HG03097 (cell line): ENCODE data around the gene MLF1.
"Not testable (repeated sequence)": the region's sequence is repeated elsewhere in the genome, so short reads cannot be mapped to it uniquely, and the experiment has no call there.

Experiments used
- ATAC-seq: cut with Tn5 transposase; IDR thresholded peaks from one replicate; pipeline ENCODE4 v1.9.1; 2021; ENCODE audit not compliant: unreplicated experiment, low FRiP score

The MLF1 gene, protein sequence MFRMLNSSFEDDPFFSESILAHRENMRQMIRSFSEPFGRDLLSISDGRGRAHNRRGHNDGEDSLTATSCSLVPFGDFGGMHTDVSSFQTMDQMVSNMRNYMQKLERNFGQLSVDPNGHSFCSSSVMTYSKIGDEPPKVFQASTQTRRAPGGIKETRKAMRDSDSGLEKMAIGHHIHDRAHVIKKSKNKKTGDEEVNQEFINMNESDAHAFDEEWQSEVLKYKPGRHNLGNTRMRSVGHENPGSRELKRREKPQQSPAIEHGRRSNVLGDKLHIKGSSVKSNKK

DNA sequence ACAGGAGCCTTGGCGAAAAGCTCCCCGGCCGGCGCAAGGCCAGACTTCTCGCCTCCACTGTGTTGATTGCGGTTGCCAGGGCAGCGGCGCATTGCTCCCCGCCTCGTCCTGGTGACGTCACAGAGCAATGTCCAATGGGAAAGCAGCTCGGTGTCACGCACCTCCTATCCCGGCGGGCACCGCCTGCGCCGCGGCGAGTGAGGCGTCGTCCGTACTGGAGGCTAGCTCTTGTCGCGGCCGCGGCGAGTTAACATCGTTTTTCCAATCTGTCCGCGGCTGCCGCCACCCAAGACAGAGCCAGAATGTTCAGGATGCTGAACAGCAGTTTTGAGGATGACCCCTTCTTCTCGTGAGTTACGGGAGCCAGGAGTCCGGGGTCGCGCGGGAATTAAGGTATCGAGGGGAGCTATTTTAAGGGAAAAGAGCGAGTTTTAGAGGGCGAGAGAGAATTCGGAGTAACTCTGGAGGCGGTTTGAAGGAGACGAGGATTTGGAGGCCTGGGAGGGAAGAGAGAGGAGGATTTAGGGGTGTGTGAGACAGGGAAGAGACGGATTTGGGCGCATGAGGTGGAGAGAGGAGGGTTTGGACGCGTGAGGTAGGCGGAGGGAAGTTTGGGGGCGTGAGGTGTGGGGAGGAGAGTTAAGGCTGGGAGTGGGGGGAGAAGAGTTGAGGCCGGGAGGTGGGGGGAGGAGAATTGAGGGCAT lies at the start of gene MLF1:
Gene MLF1 (plus strand): TSS at position 196 of the 704 bp plus-strand sequence. CDS start 107 bp downstream, at position 303.
- ATAC-seq: peak; percentile 100

DNA sequence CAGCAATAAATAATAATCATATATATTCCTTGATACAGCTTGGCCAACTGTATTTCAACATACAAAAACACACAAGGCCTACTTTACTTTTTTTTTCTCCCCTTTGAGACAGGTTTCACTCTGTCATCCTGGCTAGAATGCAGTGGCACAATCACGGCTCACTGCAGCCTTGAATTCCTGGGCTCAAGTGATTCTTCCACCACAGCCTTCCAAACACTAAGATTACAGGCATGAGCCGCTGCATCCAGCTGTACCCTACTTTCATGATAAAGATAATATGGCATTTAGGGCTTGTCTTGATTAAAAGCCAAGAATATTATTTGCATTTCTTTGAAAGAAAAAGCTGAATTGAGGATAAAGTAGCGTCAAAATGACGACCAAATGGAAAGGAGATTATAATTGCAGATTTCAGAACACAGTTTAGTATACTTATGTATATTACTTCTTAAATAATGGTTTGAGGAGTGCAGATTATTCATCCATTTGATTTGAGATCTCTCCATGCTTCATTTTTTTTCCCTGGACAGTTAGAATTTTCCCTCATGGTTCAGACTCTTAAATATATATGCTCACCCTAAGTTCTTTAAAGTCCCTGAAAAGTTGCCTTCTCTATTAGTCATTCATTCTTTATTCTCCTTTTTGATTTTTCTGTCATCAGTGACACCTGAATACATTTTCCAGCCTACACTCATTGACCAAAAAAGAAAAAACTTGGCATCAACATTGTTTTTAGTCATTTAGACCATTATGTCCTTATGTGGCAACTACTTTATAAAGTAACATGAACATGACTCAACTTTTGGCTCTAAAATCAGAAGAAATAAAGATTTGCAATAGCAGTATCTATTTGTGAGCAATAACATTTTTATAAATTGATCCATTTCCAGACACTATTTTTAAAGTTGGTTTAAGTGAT lies 48.5 kb upstream of the MLF1 start:
- no peak for ATAC-seq

DNA sequence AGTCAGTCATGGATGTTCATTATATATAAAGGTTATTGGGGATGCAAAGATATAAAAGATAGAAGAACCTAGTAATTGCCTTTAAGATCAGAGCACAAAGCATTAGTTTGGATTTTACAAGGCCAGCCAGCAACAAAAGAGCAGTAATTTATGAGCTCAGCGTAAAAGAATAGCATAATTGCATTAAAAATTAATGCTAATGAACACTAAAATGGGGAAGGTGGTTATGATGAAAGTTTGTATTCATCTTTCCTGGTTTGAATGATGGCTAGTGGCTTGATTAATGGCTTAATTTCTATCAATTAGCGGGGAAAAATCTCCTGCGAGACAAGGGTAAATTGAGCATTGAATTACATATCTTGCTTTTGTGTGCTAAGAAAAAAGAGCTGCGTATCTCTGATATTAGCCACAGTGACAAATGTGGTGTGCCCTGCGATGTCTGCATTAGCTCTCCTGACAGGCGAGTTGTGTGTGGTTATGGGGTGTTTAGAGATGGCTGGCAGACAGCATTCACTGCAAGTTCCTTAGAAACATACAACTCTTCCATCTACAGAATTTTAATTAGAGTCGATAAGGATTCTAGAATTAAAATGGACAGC lies 42.8 kb upstream of the MLF1 start:
- no peak for ATAC-seq

DNA sequence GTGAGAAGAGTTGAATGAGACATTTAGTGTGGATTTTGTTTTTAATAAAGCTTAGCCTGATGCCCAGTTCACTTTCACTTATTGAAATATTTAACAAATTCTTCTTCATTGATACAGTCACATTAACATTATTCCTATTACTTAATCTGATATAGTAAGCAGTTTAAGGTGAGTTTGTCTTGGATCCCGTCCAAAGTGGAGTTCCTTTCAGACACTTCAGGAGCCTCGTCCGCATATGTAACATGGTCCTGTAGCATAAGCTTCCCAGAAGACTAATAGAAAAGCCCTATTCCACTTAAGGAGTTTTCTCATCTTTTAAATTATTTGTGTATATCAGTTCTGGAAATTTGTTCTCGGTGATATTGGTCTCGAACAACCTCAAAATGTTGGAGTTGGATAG lies 39.7 kb upstream of the MLF1 start:
- no peak for ATAC-seq

DNA sequence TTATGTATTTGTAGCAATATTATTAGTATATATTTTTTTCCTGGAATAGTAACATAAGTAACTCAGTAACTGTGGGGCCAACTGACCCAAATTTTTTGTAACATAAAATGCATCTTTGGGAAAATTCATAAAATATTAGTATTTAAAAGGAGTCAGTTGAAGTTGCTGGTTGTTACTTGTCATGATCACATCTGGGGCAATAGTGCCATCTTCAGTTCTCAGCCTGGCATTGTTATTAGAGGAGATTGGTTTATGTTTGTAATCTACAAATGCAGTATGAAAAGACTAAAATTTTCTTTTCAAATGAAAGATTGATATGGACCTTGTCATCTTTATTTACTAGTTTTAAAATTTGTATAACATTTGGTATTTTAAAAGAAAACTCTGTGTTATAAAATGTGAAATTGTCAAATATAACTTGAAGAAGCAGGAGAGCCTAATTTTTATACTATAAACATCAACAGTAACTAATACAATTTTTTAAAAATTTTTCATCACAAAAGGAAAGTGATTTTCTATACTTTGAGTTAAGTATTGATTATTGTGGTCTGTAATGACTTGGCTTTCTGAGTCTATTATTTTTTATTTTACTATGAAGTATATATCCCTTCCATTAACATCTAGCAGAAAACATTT lies 38.8 kb upstream of the MLF1 start:
- no peak for ATAC-seq

DNA sequence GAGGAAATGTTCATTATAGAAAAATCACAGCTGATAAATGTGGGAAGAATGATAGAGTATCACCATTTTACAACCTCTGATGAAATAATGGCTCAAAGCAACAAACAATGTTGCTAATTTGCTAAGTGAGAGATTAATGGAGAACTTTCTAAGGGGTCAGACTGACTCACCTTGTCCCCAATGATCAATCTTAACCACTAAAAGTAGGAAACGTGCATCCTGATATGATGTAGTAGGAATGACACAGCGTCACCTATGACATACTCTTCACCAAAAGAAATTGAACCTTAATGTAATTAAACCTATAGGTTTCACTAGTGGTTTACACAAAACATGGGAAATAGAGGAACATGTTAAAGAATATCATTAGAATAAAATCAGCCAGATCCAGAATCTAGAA lies 35.1 kb upstream of the MLF1 start:
- ATAC-seq: no peak

DNA sequence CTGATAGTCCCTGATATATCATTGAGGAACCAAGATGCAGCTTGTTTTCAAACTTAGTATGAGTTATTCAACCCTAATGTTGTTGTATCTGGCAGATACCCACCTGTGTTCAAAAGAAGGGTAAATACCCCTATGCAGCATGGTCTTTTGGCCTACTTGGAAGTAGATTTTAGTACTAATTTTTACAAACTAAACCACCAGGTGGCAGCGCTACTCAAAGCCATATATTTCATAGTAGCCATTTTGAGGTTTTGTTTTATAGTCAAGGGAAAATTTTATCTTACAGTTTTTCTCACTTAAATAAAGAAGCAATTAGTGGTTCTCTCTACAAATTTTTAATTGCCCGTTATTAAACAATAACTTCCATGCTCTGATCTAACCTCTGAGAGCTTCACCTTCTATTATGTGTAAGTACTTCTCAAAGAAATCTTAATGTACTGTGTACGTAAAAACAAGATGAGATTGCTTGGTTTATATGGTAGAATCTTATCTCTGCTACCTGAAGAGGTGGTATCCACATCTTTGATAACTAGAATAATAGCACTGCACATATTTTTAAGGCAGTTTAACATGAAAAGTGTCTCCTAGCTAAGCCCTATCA lies 31.5 kb upstream of the MLF1 start:
- no peak for ATAC-seq

DNA sequence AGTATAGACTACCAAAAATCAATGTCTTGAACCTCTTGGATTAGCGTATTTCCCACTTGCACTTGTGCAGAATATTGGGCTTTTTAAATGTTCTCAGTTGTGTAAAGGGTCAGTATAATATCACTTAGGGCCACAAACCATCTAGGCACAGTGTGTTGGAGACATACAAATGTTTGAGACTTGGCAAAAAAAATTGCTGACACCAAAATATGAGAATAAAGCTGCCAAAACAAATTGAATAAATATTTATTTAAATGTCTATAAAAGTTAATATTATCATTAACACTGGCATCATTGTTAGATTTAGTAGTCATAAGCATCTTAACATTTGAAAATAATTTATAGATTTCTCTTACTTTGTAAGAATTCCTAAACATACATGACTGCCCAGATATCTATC lies 30.9 kb upstream of the MLF1 start:
- no peak for ATAC-seq

DNA sequence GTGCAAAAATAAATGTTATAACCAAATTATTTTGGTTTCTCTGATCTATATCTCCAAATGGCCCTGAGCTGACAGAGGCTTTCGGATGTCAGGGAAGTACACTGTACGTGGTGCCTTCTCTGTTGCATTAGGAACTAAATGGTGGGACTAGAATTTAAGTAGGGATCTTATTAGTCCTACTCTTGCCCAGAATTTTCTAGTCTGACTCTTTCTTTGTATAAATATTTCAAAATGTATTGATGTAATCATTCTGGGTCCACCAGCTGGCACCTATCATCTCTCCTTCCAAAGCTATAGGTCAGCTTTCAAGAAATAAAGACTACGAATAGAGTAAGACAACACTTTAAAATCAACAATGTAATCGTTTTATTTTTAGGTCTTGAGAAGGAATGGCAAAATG lies 22.3 kb upstream of the MLF1 start:
- no peak for ATAC-seq

DNA sequence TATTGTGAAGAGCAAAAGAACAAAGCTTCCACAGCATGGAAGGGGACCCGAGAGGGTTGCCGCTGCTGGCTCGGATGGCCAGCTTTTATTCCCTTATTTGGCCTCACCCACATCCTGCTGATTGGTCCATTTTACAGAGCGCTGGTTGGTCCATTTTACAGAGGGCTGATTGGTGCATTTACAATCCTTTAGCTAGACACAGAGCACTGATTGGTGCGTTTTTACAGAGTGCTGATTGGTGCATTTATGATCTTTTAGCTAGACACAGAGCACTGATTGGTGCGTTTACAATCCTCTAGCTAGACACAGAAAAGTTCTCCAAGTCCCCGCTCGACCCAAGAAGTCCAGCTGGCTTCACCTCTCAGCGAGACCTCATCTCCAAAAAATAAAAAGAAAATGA lies 21.1 kb upstream of the MLF1 start:
- not testable (repeated sequence) for ATAC-seq

DNA sequence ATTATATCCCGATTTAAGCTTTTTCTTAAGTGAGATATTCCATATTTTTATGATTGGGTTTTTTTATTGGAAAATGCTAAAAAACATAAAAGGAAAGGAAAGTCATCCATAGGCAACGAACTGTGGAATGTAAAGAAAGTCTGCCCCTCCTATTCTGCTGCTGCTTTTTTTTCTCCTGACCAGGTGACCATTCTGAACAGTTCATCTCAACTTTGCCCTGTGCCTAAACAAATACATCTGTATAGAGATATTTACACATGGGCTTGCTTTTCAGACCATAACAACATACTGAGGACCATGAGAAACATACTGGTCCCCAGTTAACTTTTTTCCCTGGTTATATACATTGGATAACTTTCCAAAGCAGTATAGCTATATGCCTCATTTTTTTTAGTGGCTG lies 18.9 kb upstream of the MLF1 start:
- ATAC-seq: no peak

DNA sequence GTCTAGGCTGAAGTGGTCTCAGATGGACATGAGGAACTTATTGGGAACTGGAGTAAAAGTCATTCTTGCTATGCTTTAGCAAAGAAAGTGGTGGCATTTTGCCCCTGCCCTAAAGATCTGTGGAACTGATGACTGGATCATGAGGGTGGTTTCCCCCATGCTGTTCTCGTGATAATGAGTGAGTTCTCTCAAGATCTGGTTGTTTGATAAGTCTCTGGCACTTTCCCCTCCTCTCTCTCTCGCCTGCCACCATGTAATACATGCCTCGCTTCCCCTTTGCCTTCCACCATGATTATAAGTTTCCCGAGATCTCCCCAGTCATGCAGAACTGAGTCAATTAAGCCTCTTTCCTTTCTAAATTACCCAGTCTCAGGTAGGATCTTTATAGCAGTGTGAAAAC lies 11.5 kb upstream of the MLF1 start:
- ATAC-seq: no peak

DNA sequence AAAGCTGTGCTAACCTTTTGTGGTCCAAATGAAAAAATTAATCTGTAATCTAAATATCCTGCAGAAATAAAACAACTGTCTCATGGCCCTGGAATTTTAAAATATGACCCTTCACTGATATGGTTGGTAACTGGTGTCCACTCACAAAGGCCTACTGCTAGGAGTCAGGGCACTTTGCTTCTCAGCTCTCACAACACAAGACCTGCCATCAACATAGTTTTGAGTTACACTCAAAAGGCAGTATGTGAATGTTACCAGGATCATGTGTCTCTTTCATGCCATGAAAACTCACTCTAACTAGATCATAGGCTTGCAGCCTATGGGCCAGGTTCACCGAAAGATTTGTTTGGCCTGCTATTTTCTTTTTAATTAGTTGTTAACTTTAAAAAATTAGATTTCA lies 10.0 kb upstream of the MLF1 start:
- ATAC-seq: no peak

DNA sequence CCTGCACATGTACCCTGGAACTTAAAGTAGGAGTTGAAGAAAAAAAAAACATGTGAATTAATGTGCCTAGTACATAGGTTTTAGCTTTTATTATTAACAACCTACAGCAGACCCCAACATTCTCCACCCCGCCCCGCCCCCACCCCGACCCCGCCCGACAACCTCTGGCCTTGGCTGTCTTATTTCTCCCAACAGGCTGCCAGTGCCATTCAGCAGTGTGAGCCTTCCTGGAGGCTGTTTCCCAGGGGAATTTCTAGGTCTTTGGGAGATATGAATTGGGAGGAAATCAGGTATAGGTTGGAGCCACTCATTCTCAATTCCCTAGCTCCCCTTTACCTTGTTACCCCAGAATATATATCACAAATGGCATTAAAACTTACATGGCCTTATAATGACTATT lies 8.3 kb upstream of the MLF1 start:
- no peak for ATAC-seq

DNA sequence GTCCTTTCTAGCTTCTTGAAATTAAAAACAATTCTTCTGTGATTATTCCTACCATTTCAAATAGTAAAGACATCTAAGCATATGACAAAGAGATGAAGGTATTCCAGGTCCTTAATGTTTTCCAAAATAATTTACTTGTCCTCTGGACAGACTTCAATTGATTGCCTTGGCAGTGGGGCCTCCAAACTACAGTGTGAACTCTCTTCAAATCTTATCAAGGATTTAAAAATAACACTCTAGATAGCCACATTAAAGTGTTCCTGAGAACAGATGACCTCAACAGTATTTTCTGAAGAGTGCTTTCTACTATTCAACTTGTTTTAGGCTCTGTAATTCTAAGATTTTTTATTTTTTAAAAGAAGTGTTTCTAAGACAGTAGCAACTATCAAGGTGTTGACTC lies 7.9 kb upstream of the MLF1 start:
- ATAC-seq: no peak

DNA sequence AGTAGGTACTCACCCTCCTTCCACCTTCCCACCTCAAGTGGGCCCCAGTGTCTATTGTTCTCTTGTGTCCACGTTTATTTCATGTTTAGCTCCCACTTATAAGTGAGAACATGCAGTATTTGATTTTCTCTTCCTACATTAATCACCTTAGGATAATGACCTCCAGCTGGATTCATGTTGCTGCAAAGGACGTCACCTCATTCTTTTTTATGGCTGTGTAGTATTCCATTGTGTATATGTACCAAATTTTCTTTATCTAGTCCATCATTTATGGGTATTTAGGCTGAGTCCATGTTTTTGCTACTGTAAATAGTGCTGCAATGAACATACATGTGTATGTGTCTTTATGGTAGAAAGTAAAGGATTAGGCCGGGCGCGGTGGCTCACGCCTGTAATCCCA lies 5.9 kb upstream of the MLF1 start:
- ATAC-seq: no peak

DNA sequence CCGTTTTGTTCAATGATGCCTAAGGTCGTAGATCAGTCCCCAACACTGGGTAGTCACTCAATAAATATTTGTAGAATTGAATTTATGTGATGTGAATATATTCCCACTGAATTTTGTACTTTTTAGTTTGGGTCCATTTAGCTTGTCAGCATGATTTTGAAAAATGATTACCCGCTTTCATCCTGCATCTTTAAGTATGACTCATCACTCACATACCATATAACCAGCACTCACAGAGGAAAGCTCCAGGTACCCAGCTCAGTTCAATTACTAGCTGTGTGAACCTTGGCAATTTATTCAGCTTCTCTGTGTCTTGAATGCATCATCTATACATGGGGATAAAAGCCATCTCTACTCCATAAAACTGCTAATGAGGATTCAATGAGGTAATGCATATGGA lies 2.2 kb upstream of the MLF1 start:
- no peak for ATAC-seq

DNA sequence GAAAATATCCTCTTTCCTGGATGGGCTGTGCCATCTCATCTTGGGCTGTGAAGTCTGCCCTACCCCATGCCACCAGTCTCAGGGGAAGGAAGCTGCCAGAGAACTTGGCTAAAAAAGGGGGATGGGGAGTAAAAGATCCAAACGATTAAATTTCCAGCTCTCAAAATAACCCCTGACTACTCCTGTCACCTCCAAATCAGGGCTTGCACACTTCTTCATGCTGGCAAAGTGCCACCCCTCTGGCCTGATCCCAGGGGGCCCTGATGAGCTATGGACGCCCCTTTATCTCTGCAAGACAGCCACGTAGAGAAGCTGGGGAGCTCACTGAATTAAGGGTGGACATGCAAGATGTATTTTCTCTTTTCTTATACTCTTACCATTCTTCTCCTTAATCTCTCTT lies 1.2 kb upstream of the MLF1 start:
- no peak for ATAC-seq

DNA sequence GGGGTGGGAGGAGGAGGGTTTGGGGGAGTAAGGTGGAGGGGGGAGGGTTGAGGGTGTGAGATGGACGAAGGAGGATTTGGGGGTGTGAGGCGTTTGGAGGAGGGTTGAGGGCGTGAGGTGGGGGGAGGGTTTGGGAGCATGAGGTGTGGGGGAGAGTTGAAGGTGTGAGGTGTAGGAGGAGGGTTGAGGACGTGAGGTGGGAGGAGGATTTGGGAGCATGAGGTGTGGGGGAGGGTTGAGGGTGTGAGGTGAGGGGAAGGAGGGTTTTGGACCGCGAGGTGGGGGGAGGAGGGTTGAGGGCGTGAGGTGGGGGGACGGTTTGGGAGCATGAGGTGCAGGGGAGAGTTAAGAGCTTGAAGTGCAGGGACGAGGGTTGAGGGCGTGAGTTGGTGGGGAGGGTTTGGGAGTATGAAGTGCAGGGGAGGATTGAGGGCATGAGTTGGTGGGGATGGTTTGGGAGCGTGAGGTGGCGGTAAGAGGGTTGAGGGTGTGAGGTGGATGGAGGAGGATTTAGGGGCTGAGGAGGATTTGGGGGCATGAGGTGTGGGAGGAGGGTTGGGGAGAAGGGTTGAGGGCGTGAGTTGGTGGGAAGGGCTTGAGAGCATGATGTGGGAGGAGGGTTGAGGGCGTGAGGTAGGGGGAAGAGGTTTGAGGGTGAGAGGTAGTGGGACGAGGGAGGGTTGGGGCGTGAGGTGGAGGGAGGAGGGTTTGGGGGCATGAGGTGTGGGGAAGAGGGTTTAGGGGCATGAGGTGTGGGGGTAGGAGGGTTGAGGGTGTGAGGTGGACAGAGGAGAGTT lies 1.2 kb downstream of the MLF1 start:
- ATAC-seq: no peak

DNA sequence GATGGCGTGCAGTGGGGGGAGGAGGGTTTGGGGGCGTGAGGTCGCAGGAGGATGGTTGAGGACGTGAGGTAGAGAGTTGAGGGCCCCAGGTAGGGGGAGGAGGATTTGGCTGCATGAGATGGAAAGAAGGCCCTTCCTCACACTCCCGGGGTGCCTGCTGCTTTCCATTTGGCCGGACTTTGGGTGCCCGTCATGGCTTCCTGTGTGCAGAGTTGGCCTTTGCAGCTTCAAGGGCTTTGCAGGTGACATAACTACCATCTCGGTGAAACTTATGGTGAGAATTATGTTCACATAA lies 1.7 kb downstream of the MLF1 start:
- no peak for ATAC-seq
